K562 (cell line): ENCODE measurements around the gene RPN1. TPM values are rescaled to one million over a fixed set of nuclear protein-coding genes. Genes with fewer than 3 reads are reported as not detected.

Experiments used
- BRD9 ChIP-seq: fragments of 450-650 bp; IDR thresholded peaks from 2 replicates; pipeline ENCODE4 v1.6.1; 2018; ENCODE audit warnings: low read depth; ENCODE audit not compliant: partially characterized antibody
- CBFA2T2 ChIP-seq: fragments of 450-650 bp; conservative IDR thresholded peaks from 2 replicates; pipeline ENCODE4 v1.6.1; 2017; ENCODE audit warnings: mild to moderate bottlenecking
- GATA2 ChIP-seq: sonication (generic); formaldehyde crosslinking; IDR thresholded peaks from 2 replicates; pipeline ENCODE4 v1.4.0; 2020; ENCODE audit warnings: mild to moderate bottlenecking, missing genetic modification reagents
- HNRNPK ChIP-seq: fragments of 200-400 bp; formaldehyde crosslinking; IDR thresholded peaks from one replicate; pipeline ENCODE4 v1.6.1; 2018; ENCODE audit warnings: mild to moderate bottlenecking, low read depth, low read length; ENCODE audit not compliant: poor library complexity, severe bottlenecking
- HSF4 ChIP-seq: fragments of 250-450 bp; sonication (Bioruptor Pico); IDR thresholded peaks from 2 replicates; pipeline ENCODE4 v2.1.2; 2022; ENCODE audit warnings: mild to moderate bottlenecking, moderate library complexity, borderline replicate concordance
- KDM5B ChIP-seq: fragments of 200-600 bp; sonication (generic); IDR thresholded peaks from 2 replicates; pipeline ENCODE4 v1.6.1; 2012; ENCODE audit warnings: low read depth, mild to moderate bottlenecking, moderate library complexity, low read length, control low read depth, inconsistent platforms; ENCODE audit not compliant: insufficient replicate concordance
- NR2C2 ChIP-seq, 2 experiments: fragments of 200-800 bp in 1 of 2; sonication (Bioruptor generic) in 1 of 2; sonication (generic) in 1 of 2; formaldehyde crosslinking in 1 of 2; IDR thresholded peaks; 2 replicates each; pipeline versions ENCODE4 v1.6.1 to v1.8.0; 2016 to 2022; ENCODE audit warnings: mild to moderate bottlenecking in 1 of 2, missing compliant biosample characterization in 1 of 2, missing genetic modification characterization in 1 of 2, missing genetic modification reagents in 1 of 2
- PATZ1 ChIP-seq: fragments of 250-450 bp; sonication (Bioruptor Pico); IDR thresholded peaks from 2 replicates; pipeline ENCODE4 v1.5.0; 2020; ENCODE audit warnings: mild to moderate bottlenecking, borderline replicate concordance
- RBM17 ChIP-seq: fragments of 200-400 bp; formaldehyde crosslinking; IDR thresholded peaks from 2 replicates; pipeline ENCODE4 v1.6.1; 2017; ENCODE audit warnings: low read depth, mild to moderate bottlenecking, low read length, borderline replicate concordance
- SAFB2 ChIP-seq: fragments of 200-400 bp; formaldehyde crosslinking; IDR thresholded peaks from 2 replicates; pipeline ENCODE4 v1.6.1; 2018; ENCODE audit warnings: borderline replicate concordance, low read length, low read depth, moderate library complexity; ENCODE audit not compliant: severe bottlenecking
- SNIP1 ChIP-seq: fragments of 450-650 bp; IDR thresholded peaks from 2 replicates; pipeline ENCODE4 v1.7.1; 2017; ENCODE audit warnings: low read depth, mild to moderate bottlenecking
- THAP12 ChIP-seq: fragments of 250-450 bp; sonication (Bioruptor Pico); IDR thresholded peaks from 2 replicates; pipeline ENCODE4 v1.9.0; 2021; ENCODE audit warnings: mild to moderate bottlenecking, inconsistent platforms
- TRIM24 ChIP-seq, 2 experiments: fragments of 450-650 bp; IDR thresholded peaks; 2 replicates each; pipeline ENCODE4 v1.6.1; 2016
- USF1 ChIP-seq: sonication (generic); formaldehyde crosslinking; IDR thresholded peaks from 2 replicates; pipeline ENCODE4 v1.9.0; 2022; ENCODE audit warnings: mild to moderate bottlenecking, missing genetic modification reagents
- XRCC4 ChIP-seq: IDR thresholded peaks from one replicate; pipeline ENCODE4 v1.6.1; 2011; ENCODE audit not compliant: insufficient read depth, insufficient read length; ENCODE audit errors: extremely low read depth
- ZBTB49 ChIP-seq: sonication (generic); formaldehyde crosslinking; IDR thresholded peaks from 2 replicates; pipeline ENCODE4 v1.8.0; 2022; ENCODE audit warnings: missing genetic modification reagents, mild to moderate bottlenecking, borderline replicate concordance
- ZC3H4 ChIP-seq: sonication (generic); formaldehyde crosslinking; IDR thresholded peaks from 2 replicates; pipeline ENCODE4 v1.9.0; 2021; ENCODE audit warnings: missing genetic modification reagents, borderline replicate concordance
- ZNF280A ChIP-seq: fragments of 450-650 bp; IDR thresholded peaks from 2 replicates; pipeline ENCODE4 v1.6.1; 2018; ENCODE audit warnings: mild to moderate bottlenecking, low read depth; ENCODE audit not compliant: partially characterized antibody
- ZSCAN32 ChIP-seq: fragments of 450-650 bp; formaldehyde crosslinking; IDR thresholded peaks from 2 replicates; pipeline ENCODE4 v1.4.0; 2020; ENCODE audit warnings: mild to moderate bottlenecking, moderate library complexity
- polyA plus RNA-seq, 8 experiments: library from polyadenylated mRNA; depleted of rRNA in 4 of 8; stranded (reverse) in 5 of 8; unstranded in 3 of 8; fragments of >200 nt; fragmentation: Nextera tagmentation in 2 of 8; fragmentation: Illumina TruSeq in 1 of 8; extraction: Ambion mirVana in 2 of 8; extraction: Trizol in 1 of 8; gene quantifications; 2 replicates each; pipeline versions ENCODE4 v1.2.1 to v1.2.3, GENCODE V29; 2011 to 2014; ENCODE audit warnings: inconsistent platforms in 1 of 8, missing spikeins in 1 of 8
- total RNA-seq, 7 experiments: library from RNA; depleted of rRNA in 6 of 7; stranded (reverse); fragments of >200 nt in 6 of 7; fragmentation: Illumina TruSeq in 2 of 7; extraction: Trizol in 2 of 7; gene quantifications; 2 replicates each; pipeline versions ENCODE4 v1.2.1 to v1.2.3, GENCODE V29; 2011 to 2021; ENCODE audit warnings: low replicate concordance in 1 of 7

The RPN1 gene
- total and polyA plus RNA-seq, 9 of the 15 experiments (the other 6 are each of a cell fraction or from before 2014, with no cell fraction given): 39.5 to 300 (median 148) TPM

GRCh38 chr3:128579927-128580326, 70.7 kb downstream of the RPN1 start (continued):
- TF ChIP-seq ZBTB49 (CRISPR knock-in tag) (no peak), HSF4 (CRISPR knock-in tag) (no peak), NR2C2 (CRISPR knock-in tag; IDR thresholded peaks at IDR 0.05) (no peak), NR2C2 (tag; IDR thresholded peaks at IDR 0.05) (no peak), USF1 (peak; percentile 89), THAP12 (CRISPR knock-in tag) (no peak), SAFB2 (no peak), ZC3H4 (CRISPR knock-in tag) (no peak), KDM5B (no peak), RBM17 (no peak), CBFA2T2 (0 out of 2 replicates have a peak, but pooled peaks have one; percentile 27), GATA2 (CRISPR knock-in tag) (no peak), SNIP1 (no peak), BRD9 (no peak), TRIM24 (IDR thresholded peaks at IDR 0.05) (peak in 1 of 2 experiments; percentile 59; a peak in 1 of 4 replicates), ZNF280A (peak; percentile 25), XRCC4 (no peak), HNRNPK (no peak), ZSCAN32 (CRISPR knock-in tag) (no peak), PATZ1 (CRISPR knock-in tag) (no peak)
